Keratinocyte (primary cell): Measurements from ENCODE around the gene ST6GAL1. TPM values are rescaled to one million over a fixed set of nuclear protein-coding genes. Genes with fewer than 3 reads are reported as not detected.

Experiments
- DNase-seq: peaks from one replicate; pipeline ENCODE4 v3.0.0-alpha.2; 2011; ENCODE audit warnings: low read depth, missing footprints, low spot score
- FAIRE-seq: peaks from 2 replicates; lab custom pipeline; 2011; peaks lifted over from hg19 to GRCh38; lab: Jason Lieb, UNC
- H2AFZ ChIP-seq: 2 replicates; pipeline ENCODE4 v1.6.0; 2012; ENCODE audit warnings: low read length, control low read depth, inconsistent platforms; ENCODE audit not compliant: control insufficient read depth
- H3K27ac ChIP-seq: 2 replicates; pipeline ENCODE4 v1.5.1; 2011; ENCODE audit warnings: low read length; ENCODE audit not compliant: control insufficient read depth, insufficient read depth
- H3K27me3 ChIP-seq: 3 replicates; pipeline ENCODE4 v1.6.0; 2011; ENCODE audit warnings: low read length; ENCODE audit not compliant: control insufficient read depth, insufficient read depth; ENCODE audit errors: extremely low read depth
- H3K36me3 ChIP-seq, 2 experiments: 2 replicates in 1 of 2; 3 replicates in 1 of 2; pipeline ENCODE4 v1.5.1; 2011; ENCODE audit warnings: low read length in 2 of 2, mild to moderate bottlenecking in 1 of 2; ENCODE audit not compliant: control insufficient read depth in 2 of 2, insufficient read depth in 2 of 2; ENCODE audit errors: extremely low read depth in 1 of 2
- H3K4me1 ChIP-seq: 3 replicates; pipeline ENCODE4 v1.5.1; 2011; ENCODE audit warnings: low read length; ENCODE audit not compliant: control insufficient read depth, insufficient read depth; ENCODE audit errors: extremely low read depth
- H3K4me2 ChIP-seq: 3 replicates; pipeline ENCODE4 v1.6.0; 2011; ENCODE audit warnings: low read depth, low read length; ENCODE audit not compliant: control insufficient read depth, insufficient read depth; ENCODE audit errors: extremely low read depth
- H3K4me3 ChIP-seq, 3 experiments: fragments of 200-600 bp in 1 of 3; sonication (generic) in 1 of 3; 2 replicates in 2 of 3; 3 replicates in 1 of 3; pipeline ENCODE4 v1.5.1; 2011 to 2016; ENCODE audit warnings: low read length in 3 of 3, mild to moderate bottlenecking in 3 of 3, control low read depth in 2 of 3, inconsistent platforms in 1 of 3, low read depth in 1 of 3, mixed read lengths in 1 of 3, mixed run types in 1 of 3, moderate library complexity in 1 of 3; ENCODE audit not compliant: control insufficient read depth in 2 of 3, insufficient read depth in 2 of 3; ENCODE audit errors: extremely low read depth in 1 of 3
- H3K79me2 ChIP-seq: 2 replicates; pipeline ENCODE4 v1.6.0; 2012; ENCODE audit warnings: low read length; ENCODE audit not compliant: control insufficient read depth, insufficient read depth
- H3K9ac ChIP-seq: 3 replicates; pipeline ENCODE4 v1.6.0; 2011; ENCODE audit warnings: low read length; ENCODE audit not compliant: control insufficient read depth, insufficient read depth; ENCODE audit errors: extremely low read depth
- H3K9me1 ChIP-seq: 3 replicates; pipeline ENCODE4 v1.6.0; 2011; ENCODE audit warnings: low read length; ENCODE audit not compliant: control insufficient read depth, insufficient read depth; ENCODE audit errors: extremely low read depth
- H3K9me3 ChIP-seq: 2 replicates; pipeline ENCODE4 v1.5.1; 2012; ENCODE audit warnings: low read depth, low read length; ENCODE audit not compliant: control insufficient read depth
- H4K20me1 ChIP-seq: 3 replicates; pipeline ENCODE4 v1.6.0; 2011; ENCODE audit warnings: low read length; ENCODE audit not compliant: control insufficient read depth, insufficient read depth; ENCODE audit errors: extremely low read depth
- EZH2 ChIP-seq: IDR thresholded peaks from one replicate; pipeline ENCODE4 v1.6.1; 2012; ENCODE audit warnings: inconsistent platforms, mild to moderate bottlenecking, low read length, moderate library complexity
- dilution Hi-C: fragments of 300-500 bp; cut with MboI; formaldehyde crosslinking; loops from one replicate; pipeline ENCODE4 v1.7.0; 2020; ENCODE audit warnings: low sequenced_read_pairs; ENCODE audit not compliant: extremely low pct_ligation_motif_present
- polyA plus RNA-seq, 5 experiments: library from polyadenylated mRNA; depleted of rRNA in 3 of 5; stranded (reverse) in 3 of 5; stranded (forward) in 1 of 5; unstranded in 1 of 5; fragments of >200 nt; gene quantifications; 1 replicate in 1 of 5; 2 replicates in 3 of 5; 3 replicates in 1 of 5; pipeline versions ENCODE4 v1.2.1 to v1.2.3, GENCODE V29; 2011 to 2012; ENCODE audit warnings: missing spikeins in 2 of 5, low read depth in 1 of 5, low replicate concordance in 1 of 5
- TF ChIP-seq, protein P1 (sequence below), 3 experiments: IDR thresholded peaks in 1 of 3; conservative IDR thresholded peaks in 1 of 3; optimal IDR thresholded peaks in 1 of 3; 2 replicates in 2 of 3; 3 replicates in 1 of 3; pipeline versions ENCODE3 to v1.5.1; 2011; ENCODE audit warnings: low read length in 3 of 3, mild to moderate bottlenecking in 3 of 3, moderate library complexity in 2 of 3, control low read depth in 1 of 3, inconsistent platforms in 1 of 3; ENCODE audit not compliant: insufficient read depth in 2 of 3; ENCODE audit errors: extremely low read depth in 1 of 3

Gene ST6GAL1
- polyA plus RNA-seq, 1 donor (not counting 4 experiments of a cell fraction or from before 2014, with no cell fraction given), result 7.5 TPM

DNA sequence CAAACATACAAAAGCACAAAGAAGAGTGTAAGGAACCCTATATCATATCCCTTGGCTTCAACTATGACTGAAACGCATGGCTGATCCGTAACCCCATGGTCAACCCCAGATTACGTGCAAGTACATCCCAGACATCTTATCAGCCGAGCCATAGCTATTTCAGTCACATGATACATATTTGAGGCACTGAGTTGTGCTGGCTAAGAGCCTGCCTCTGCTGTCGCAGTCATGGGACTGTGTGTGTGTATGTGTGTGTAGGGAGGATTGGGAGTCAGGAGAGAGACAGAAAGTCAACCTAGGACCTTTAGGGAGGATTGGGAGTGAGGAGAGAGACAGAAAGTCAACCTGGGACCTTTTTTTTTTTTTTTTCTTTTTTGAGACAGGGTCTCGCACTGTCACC lies 8.4 kb downstream of the ST6GAL1 start:
- H3K79me2 ChIP-seq, result no peaks in the 10 kb centered on the region
- TF ChIP-seq EZH2, result no peak
- no peak overlapping the region for H2AFZ ChIP-seq
- no peaks in the 10 kb centered on the region for H4K20me1 ChIP-seq
- no peak for DNase-seq
- no peaks in the 10 kb centered on the region for H3K9me3 ChIP-seq
- no peaks in the 10 kb centered on the region for H3K9me1 ChIP-seq
- no peak overlapping the region for H3K27ac ChIP-seq
- H3K4me3 ChIP-seq, result no peak overlapping the region
- dilution Hi-C loops, result no loop called here
- no peak overlapping the region for H3K9ac ChIP-seq
- no peak for FAIRE-seq
- H3K27me3 ChIP-seq, result no peaks in the 10 kb centered on the region
- no peaks in the 10 kb centered on the region for H3K36me3 ChIP-seq
- no peak overlapping the region for H3K4me2 ChIP-seq
- H3K4me1 ChIP-seq, result no peaks in the 10 kb centered on the region

DNA sequence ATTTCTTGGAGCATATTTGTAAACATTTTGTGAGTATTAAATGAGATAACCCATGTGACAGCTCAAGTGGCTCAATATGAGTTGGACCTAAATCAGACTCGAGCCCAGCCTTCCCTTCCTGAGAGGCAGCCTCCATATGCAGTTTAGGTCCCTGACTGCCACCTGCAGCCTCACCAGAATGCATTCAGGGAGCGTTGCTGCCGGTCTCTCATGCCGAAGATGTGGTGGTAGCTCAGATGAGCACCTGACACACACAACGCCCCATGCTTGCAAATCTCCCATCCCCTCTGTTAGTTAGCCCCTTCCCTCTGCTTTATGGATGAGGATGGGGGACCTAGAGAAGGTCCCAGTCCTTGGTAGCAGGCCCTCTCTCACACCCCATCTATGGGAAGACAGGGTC lies 9.2 kb downstream of the ST6GAL1 start:
- Histone ChIP-seq H2AFZ (no peak overlapping the region), H3K4me3 (no peak overlapping the region), H3K4me1 (peaks cover under 1% of the 10 kb centered on the region), H3K27me3 (no peaks in the 10 kb centered on the region), H3K9me3 (no peaks in the 10 kb centered on the region), H3K36me3 (no peaks in the 10 kb centered on the region), H4K20me1 (no peaks in the 10 kb centered on the region), H3K27ac (no peak overlapping the region), H3K79me2 (no peaks in the 10 kb centered on the region), H3K4me2 (no peak overlapping the region), H3K9me1 (no peaks in the 10 kb centered on the region), H3K9ac (no peak overlapping the region)
- no peak for FAIRE-seq
- no peak for DNase-seq
- TF ChIP-seq, protein P1, sequence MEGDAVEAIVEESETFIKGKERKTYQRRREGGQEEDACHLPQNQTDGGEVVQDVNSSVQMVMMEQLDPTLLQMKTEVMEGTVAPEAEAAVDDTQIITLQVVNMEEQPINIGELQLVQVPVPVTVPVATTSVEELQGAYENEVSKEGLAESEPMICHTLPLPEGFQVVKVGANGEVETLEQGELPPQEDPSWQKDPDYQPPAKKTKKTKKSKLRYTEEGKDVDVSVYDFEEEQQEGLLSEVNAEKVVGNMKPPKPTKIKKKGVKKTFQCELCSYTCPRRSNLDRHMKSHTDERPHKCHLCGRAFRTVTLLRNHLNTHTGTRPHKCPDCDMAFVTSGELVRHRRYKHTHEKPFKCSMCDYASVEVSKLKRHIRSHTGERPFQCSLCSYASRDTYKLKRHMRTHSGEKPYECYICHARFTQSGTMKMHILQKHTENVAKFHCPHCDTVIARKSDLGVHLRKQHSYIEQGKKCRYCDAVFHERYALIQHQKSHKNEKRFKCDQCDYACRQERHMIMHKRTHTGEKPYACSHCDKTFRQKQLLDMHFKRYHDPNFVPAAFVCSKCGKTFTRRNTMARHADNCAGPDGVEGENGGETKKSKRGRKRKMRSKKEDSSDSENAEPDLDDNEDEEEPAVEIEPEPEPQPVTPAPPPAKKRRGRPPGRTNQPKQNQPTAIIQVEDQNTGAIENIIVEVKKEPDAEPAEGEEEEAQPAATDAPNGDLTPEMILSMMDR (optimal IDR thresholded peaks at IDR 0.05 in 1 of 3, IDR thresholded peaks at IDR 0.05 in 1 of 3, conservative IDR thresholded peaks at IDR 0.05 in 1 of 3; ENCODE audit: extremely low read depth in 1 of 3, insufficient read depth in 2 of 3, low read length in 3 of 3), result no peak
- no peak for TF ChIP-seq EZH2
- dilution Hi-C loops, result no loop called here

DNA sequence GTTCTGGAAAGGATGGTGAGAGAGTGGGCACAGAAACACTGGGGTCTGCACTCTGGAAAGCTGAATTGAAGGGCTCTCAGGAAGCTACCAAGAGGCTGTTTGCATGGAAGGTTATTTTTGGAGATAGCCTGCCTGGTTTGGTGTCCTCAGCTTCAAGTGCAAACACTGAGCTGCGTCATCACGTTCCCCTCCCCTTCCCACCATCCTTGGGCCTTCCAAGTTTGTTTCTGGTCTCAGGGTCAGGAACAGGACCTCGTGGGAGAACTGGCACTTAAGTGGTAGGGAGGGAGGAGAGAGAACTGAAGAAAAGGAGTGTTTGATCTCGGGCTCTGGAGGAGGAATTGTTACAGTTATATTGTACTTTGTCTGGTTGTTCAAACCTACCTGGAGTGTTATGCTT lies 10.6 kb downstream of the ST6GAL1 start:
- H4K20me1 ChIP-seq, result no peaks in the 10 kb centered on the region
- H3K9me3 ChIP-seq, result no peaks in the 10 kb centered on the region
- FAIRE-seq (no peak), DNase-seq (no peak)
- no peak overlapping the region for H2AFZ ChIP-seq
- TF ChIP-seq, protein P1 (optimal IDR thresholded peaks at IDR 0.05 in 1 of 3, IDR thresholded peaks at IDR 0.05 in 1 of 3, conservative IDR thresholded peaks at IDR 0.05 in 1 of 3; ENCODE audit: extremely low read depth in 1 of 3, insufficient read depth in 2 of 3, low read length in 3 of 3), result no peak
- no peak for TF ChIP-seq EZH2
- H3K27me3 ChIP-seq, result no peaks in the 10 kb centered on the region
- H3K79me2 ChIP-seq, result no peaks in the 10 kb centered on the region
- no peak overlapping the region for H3K4me2 ChIP-seq
- H3K4me3 ChIP-seq, result no peak overlapping the region
- H3K36me3 ChIP-seq, result no peaks in the 10 kb centered on the region
- no peak overlapping the region for H3K27ac ChIP-seq
- H3K4me1 ChIP-seq, result peaks cover 9% of the 10 kb centered on the region
- no peaks in the 10 kb centered on the region for H3K9me1 ChIP-seq
- dilution Hi-C loops, result no loop called here
- no peak overlapping the region for H3K9ac ChIP-seq
